NK-92 treated with Interleukin-12 subunit alpha and Interleukin-12 subunit beta, amount 100 ng/mL, for 24 hours (cell line): Measurements from ENCODE around the gene TCF4.

Source experiments
- DNase-seq: peaks from one replicate; lab custom pipeline; 2025; lab: John Stamatoyannopoulos, UW

TCF4 gene

DNA sequence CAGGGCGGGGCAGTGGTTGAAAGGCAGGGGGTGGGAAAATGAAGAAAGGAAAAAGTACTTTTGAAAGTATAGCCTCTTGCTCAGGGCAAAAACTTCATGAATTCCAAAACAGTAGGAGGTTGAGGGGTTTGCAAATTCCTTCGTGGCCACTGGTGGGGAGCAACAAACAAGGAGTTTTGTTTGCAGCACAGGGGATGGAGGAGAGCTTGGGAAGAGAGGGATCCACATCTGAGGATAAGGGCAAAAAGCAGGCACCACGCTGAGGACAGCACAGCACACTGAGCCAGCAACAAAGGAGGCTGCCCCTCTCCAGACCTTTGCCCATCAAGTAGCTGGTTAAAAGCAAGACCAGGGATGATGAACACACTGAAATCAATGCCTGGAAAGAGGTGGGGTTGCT lies 148.9 kb downstream of the TCF4 start:
- no peak for DNase-seq

DNA sequence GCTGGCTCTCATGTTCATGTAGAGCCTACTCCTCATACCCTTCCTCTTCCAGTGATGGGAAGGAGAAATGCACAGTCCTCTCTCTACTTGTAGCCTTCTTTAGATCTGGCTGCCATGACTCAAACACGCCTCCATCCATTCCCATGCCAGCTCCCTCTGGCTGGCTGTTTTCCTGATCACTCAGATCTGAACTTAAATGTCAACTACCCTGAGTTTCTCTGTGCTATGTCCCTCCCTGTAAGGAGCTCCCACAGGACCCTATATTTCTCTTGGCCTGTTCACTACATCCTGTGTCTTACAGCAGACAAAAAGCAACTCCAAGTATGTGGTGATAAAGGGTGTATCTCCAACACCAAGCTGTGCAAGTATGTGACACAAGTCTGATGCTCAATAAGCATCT lies 152.4 kb downstream of the TCF4 start:
- DNase-seq: no peak

DNA sequence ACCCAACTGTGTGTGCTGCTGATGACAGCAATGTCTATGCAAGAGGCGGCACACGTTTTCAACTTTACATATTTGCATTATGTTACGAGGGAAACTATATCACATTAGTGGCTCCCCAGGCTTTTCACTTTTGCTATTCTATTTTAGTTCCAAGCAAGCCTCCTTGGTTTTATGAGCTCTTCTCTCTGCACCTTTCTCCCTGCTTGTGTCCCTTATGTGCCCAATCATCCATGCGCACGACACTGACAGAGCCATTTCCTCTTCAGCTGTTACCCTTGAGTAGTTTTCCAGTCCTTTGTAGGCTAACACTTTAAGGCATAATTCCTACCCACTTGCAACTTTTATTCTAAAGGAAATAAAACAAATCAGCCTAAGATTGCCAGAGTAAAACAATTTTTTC lies 154.3 kb downstream of the TCF4 start:
- DNase-seq: no peak

DNA sequence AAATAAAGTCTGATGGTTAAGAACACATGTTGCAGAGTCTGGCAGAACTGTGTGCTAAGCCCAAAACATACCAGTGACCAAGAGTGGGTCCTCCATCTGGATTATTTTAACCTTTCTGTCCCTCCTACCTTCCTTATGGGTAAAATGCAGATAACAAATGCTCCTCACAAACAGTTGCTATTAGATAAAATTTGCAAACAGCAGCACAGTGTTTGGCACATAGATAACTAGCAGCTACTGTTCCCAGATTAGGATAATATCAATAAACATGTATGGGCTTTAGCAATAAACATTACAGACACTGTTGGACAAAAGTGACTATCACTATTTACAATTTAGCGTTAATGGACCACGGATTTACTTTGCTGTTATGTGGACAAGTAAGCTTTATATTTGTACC lies 154.9 kb downstream of the TCF4 start:
- DNase-seq: no peak

DNA sequence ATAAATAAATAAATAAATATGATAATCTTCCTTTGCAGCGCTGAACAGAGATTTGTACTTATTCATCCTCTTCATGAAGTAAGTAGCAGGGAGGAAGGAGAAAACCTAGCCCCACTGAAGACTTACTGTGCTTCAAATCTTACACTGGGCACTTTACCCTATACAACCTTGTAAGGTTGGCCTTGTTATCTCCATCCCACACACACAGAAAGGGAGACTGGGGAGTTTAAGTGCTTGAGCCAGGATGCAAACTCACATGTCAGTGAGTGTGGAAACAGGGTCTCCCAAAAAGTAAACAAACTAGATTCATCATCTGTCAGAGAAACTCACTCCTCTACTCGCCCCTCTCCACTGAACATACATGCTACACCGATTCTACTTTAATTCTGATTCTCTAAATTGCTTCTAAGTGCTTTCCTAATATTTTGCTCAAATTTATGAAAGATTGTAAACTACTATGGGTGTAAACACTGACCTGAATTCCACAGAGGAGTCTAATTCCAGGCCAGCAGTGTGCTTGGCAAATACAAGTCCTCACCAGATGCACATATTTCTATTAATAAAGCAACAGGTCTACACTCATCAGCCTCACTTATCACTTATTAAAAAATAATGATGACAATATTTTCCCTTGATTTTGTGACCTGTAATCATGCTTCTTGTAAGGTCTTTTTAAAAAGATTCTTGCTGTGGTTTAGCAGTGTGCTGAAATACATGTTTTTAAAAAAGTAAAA lies 155.5 kb downstream of the TCF4 start:
- no peak for DNase-seq

DNA sequence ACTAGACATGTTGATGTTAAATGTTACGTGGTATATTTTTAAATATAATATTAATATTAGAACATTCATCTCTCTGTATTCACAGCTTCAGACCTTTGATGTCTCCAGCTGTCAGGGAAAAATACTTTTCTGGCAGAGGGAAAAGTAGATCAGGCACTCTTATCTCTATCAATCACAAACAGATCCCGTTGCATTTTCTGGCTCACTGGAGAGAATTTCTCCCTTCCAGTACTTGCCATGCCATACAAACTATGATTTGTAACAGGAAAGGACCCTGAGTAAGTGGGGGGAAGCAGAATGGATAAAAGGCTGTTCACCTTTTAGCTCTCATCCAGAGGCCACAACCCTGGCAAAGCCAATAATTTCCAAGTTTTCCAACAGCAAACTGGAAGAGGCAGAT lies 158.0 kb downstream of the TCF4 start:
- no peak for DNase-seq

DNA sequence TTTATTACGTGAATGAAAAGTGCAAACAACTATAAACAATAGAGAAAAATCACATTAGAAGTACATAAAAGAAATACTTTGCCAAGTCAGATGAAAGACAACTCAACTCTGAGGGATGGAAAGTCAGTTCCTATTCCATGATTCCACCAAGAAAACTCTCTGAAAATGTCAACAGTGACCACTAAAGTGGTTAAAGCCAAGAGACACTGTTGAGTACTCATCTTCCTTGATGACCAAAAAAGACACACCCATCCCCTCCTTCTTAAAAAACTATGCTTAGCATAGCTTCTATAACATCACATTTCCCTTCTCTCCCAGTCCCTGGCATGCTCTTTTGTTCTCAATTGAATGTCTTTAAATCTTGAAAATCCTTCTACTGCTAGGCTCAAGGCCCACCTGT lies 160.0 kb downstream of the TCF4 start:
- no peak for DNase-seq

DNA sequence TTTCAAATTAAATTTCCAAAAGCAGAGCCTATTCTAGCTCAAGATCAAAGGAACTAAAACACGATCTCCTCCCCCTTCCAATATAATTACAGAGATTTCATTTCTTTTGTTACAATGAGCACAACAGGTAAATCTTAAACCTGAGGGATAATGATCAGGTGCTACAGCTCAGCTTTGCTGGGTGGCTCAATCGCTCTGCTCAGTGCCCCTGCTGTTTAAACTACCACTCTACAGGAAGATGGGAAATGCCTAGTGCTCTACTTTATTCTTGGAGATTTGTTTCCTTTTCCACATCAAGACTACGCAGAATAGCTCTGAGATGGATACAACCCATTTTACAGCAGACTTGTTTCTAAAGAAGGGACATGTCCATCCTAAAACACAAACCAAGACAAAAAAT lies 162.3 kb downstream of the TCF4 start:
- no peak for DNase-seq

DNA sequence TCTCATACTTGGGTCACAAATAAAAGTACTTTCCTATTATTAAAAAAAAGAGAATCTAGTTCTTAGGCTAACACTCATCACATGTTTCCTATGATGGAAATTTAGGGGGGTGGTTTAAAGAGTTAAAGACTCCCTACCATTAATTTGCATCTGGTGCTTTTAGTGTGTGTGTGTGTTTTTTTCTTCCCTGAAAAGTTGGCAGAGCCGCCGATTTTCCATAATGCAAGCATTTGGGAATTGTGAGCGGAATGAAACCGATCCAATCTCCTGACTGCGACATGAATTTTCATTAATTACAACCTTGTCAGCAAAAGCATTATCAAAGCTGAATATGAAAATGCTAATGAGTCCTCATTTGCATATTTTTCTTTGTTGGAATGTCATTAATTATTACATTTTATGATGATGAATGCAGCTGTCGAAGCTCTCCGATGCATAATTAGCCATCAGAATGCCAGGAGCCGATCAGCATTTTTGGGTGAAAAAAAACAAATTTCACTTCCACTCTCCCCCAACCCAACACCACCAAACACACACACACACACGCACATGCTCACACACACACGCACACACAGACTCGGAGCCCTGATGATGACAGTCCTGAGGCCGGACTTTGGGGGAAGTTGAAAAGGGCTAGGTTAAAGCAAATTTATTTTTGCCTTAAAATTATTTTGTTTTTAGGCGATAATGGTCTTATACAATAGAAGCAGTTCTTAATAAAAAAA lies 165.4 kb downstream of the TCF4 start:
- DNase-seq: no peak

DNA sequence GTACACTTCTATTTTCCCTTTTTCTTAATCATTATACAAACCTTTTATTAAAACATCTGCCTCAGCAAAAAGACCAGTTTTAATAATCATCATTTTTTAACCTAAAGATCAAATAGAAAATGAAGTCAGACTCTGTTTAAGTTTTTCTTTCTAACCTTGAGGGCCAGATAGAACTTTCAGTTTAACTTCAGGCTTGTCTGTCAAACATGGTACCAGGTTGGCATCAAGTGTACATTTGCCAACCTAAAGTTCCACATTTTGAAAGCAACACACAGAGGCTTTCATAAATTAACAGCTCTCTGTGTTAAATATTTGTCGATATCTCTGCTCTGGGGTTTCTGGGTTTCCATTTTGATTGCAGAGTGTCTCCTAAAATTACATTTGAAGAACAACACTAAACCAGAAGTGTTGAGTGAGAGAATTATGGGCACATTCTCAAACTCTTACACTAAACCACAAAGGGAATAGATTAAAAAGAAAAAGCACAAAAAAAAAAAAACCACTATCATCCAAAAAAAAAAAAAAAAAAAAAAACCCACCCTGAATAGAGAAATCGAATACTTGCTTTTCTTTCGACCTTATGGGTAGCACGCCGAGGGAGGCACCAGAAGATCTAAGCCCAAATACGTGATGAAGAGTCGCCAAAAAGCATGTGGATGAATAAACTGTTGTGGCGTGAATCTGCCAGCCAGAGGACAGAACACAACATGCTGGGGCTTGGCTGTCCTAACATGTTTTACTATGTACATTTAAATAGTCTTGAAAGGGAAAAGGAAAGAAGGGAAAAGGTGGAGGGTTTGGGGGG lies 166.2 kb downstream of the TCF4 start:
- no peak for DNase-seq

DNA sequence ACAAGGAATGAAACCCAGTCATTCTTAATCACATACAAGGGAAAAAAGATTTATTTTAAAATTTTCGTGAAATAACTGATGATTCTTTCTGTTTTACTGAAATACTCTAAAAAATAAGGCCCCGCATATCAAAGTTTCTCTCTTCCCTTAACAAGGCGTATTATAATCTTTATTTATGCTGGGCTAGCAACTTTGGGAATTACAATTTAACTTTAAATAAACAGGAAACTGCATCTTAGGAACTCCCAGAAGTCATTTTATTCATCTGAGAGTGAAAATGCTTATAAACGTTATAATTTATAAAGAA lies 166.7 kb downstream of the TCF4 start:
- DNase-seq: no peak

DNA sequence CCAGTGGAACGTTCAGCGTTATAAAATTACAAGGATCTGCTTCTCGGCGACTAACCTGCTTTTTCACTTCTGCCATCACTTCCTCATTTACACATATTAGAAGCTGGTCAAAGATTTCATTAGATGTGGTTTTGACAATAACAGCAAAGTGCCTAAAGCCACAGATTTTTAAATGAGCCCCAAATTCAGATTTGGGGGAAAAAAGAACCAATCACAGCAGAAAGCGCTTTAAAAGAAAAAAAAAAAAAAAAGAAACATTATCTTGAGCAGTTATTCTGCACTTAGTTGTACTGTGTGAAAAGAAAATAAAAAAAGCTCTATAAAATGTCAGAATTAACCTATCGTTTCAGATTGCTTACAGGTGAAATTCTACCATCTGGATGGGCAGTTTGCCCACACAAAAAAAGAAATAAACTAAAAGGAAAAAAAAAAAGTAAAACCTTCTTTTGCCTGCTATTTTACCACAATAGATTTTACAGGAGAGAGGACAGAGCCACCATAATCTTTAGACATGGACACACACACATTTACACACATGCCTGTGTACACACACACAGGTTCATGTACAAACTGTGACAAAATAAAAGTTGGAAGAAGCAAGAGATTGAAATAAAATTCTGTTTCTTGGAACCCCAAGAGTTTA lies 167.2 kb downstream of the TCF4 start:
- no peak for DNase-seq

DNA sequence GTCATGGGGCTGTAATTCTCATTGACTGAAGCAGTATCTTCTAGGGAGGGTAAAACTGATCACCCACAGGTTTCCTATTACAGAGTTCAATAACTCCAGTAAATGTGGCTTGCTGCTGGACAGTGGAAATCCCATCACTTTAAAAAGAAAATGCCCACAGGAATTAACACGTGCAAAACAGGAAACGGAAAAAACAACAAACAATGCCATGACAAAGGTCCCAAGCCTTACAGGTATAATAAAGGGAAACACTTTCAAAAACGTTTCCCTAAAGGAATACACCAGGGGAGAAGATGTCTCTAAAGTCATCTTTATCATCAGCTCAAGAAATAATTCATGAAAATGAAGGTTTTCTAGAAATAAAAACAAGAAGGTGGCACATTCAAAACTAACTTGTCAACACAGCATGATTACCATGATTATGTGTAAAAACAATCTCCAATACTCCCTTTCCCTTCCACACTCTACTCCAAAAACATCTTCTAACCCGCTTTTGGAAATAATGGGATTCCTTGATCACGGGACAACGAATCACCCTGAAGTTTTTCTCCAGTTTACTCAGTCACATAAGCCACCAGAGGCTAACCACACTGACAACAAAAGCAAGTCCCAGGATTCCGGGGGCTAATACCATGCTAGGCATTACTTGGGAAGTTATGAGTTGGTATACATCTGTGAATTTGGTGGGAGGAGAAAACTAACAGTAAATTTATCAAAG lies 167.9 kb downstream of the TCF4 start:
- DNase-seq: no peak

DNA sequence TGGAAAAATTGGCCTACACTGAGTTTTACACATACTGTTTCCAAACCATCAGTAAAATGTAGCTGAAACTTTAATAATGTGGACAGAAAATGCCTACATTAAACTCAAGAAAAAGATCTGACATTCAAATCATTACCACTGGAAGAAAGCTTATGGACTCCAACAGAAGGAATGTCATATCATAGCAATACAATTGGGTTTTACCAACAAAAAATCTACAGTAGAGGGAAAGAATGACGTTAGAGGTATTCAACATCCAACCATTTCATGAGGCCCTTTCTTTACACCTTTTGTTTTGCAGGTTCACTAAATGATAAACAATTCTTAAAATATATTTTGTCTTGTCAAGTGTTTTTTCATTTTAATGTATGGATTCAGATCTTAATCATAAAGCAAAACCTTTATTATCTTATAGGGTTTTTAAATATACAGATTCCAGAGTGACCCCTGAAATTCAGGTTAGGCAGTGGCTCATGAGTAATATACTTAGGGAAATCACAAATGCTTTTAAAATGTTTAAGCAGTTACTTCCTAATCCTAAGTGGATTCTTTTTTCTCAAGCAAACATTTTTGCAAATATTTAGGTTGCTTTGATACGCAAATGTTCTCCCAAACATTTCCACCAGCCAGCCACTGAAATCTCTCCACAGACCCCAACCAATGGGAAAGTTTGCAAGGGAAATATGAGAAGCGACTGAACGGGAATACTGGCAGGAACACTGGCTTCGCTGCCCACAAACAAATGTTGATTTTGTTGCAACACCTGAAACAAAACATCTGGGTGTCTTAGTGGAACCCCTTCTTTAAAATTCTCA lies 168.7 kb downstream of the TCF4 start:
- DNase-seq: no peak

DNA sequence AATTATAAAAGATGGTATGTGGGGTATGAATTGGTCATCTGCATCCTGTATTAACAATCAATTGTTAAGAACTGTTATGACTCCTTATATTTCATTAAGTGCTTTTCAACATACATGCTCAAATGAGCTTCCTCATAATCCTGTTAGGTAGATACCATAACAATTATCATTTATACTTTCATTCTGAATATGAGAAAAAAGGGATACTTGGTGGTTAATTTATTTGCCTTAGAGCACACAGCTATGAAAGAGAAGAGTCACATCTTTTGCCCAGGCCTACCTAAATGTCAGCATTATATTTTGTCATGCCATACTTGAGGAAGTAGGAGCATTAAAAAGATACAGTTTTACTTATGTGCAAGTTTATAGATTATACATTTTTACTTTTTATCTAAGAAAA lies 169.6 kb downstream of the TCF4 start:
- DNase-seq: no peak

DNA sequence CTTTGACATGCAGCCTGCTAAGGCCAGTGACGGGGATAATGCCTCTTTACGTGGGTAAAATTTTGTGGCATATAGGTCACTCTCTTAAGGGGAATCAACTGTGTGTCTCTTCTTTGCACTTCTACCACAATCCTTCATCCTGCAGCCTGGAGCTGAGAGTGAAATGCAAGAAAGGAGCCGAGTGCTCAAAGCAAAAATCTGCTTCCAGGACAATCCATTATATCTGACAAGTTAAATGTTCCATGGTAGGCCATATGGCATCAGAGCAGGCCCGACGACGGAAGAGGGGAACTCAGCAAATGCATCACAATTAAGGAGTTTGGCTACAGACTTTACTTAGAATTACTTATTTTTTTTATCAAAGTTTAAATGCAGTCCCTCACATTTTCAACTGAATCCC lies 171.2 kb downstream of the TCF4 start:
- no peak for DNase-seq

DNA sequence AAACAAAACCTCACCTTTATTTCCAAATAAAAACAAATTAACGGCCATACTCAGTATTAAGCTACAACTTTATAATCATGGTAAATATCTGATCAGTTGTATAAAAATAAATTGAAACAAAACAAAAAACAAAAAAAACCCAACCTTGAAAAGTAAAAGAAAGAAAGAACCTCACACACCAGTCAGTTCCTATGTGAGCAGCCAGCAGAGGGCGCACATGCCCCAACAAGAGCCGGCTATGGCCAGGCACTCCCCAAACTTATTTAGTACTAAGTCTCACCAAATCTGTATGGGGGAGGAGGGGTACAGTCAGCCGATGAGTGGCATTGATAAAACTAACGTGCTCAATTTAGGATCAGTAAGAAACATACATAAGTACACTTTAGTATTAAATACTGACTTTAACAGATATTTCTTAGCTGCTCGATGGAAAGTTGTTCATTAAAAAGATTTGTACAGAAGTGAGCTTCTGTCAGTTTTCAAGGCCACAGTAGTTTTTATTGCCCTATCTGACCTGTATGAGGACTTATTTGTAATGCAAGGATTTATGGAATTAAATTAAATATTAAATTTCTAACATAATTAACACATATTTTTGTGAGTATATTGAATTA lies 172.6 kb downstream of the TCF4 start:
- peak; percentile 70 for DNase-seq

DNA sequence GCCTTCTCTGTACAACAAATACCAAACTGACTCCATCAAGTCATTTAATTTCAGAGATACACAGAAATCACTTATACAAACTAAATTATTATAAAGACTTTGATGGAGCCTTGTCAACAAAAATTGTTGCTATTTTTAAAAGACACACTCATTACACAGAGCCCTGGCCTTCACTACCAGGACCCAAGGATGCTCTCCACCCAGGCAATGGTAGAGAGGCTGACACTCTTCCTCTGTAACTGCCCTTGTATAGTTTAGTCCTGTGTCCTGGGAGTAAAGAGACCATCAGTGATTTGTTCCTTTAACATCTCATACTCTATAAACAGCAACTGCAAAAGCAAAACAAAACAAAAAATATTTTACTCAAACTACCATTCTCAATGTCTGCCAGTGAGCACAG lies 173.5 kb downstream of the TCF4 start:
- DNase-seq: no peak

DNA sequence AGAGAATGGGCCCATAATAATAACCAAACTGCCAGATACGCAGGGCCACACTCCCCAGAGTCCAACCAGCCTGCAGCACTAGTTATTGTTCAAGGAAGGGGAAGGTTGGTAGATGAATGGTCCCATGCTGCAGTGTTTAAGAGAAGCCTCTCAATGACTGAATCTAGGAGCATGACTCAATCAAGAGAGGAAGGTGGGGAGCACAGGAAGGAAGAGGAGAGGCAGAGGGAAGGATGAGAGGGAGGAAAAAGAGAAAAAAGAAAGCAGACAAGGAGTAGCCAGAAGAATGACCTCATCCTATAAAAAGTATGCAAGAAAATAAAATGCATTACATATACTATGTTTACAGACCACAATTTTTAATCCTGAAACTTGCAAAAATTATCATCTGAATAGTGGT lies 174.5 kb downstream of the TCF4 start:
- DNase-seq: no peak

DNA sequence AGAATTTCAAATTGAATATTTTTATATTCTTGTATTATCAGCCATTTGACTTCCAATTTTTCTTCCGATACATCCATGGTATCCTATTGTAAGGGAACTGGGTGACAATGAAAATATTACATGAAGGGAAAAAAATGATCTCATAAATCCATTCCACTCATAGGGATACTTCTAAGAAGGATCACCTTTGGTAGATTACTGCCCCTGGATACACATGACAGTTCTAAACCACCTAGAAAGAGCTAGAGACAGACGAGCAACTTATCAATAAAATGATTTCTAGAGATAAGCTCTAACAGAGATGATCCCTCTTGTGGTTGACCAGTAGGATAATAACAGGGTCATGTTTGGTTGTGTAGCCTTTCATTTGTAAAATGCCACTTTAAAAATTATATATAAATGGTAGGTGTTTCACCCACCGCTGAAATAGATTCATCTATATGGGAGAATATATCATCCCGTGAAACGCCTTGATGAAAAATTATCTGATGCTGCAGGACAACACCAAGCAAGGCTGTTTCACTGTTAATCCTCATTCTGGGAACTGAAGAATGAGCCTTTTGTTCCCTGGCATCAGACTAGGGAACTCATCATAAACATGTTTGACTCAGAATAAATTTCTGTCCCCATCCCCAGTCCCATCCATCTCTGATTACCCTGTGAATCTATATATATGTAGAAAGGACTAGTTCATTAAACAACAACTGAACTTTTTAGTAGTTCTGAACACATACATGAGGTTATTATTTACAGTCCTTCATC lies 180.0 kb downstream of the TCF4 start:
- DNase-seq: no peak
